Jurkat, Clone E6-1 (cell line): Measurements from ENCODE around the gene DAPP1.

ENCODE experiments used
- DNase-seq: peaks from one replicate; pipeline ENCODE4 v3.0.0-alpha.2; 2011; ENCODE audit warnings: low read depth, low spot score
- H3K4me3 ChIP-seq: 2 replicates; pipeline ENCODE4 v1.5.1; 2011; ENCODE audit warnings: mild to moderate bottlenecking, low read length, control low read depth, moderate library complexity

DAPP1 gene

GRCh38 chr4:99886146-99886545 is 69.5 kb downstream of the DAPP1 start:
- no peak overlapping the region for H3K4me3 ChIP-seq
- DNase-seq: no peak

DNA sequence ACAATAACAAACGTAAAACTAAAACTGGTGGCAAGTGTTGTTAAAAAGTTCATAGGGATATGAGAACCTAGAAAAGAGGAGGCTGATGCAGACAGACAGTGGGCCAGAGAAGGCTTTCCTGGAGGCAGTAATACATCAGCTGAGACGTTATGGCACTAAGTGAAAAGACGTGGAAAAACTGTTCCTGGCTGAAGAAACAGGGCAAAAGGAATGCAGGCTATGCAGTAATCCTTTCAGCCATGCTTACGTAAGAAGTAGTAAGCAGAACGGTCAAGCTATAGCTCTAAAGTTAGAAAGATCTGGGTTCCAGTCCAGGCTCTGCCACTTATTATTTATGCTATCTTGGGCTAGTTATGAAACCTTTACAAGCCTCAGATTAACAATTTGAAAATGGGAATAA is 71.2 kb downstream of the DAPP1 start:
- no peak overlapping the region for H3K4me3 ChIP-seq
- DNase-seq: no peak

DNA sequence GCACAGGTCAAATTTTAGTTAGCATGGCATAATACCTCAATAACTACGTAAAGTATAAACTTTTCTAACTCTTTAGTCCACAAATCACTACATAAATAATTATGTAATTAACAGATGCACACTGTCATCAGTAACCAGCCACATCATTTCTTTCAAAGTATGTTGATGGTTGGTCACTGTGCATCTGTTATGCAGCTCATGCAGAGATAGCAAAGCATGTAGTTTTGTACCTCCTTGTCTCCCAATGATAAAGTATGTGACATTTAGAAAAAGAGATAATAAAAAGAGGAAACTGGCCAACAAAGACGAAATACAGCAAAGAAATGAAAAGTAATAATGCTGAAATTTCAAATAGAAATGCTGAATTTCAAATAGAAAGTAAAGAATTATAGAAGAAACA is 74.7 kb downstream of the DAPP1 start:
- no peak for DNase-seq
- no peak overlapping the region for H3K4me3 ChIP-seq

GRCh38 chr4:99893029-99893428 is 76.4 kb downstream of the DAPP1 start:
- H3K4me3 ChIP-seq: peak overlapping the region; percentile 94
- DNase-seq: no peak

DNA sequence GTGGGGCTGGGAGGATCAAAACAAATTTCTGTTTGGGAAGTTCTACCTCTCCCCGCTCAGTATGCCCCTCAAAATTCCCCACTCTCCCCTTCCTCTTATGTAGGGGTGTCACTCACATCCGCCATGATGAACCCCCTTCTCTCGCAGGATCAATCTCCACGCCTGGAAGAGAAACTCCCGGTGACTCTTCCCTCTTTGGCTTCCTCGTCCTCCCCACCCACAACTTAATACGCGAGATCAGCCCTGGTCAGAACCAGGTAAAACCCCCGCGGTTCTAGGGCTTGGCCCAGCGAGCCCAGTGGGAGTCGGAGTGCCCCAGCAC is 77.2 kb downstream of the DAPP1 start:
- H3K4me3 ChIP-seq: peak overlapping the region; percentile 94
- no peak for DNase-seq

- H3K4me3 ChIP-seq: peak within 1 kb of the TSS; percentile 94
- peak; percentile 88 for DNase-seq
Measured at GRCh38 chr4:99894161-99894997, 77.8 kb downstream of the DAPP1 start, which contains the start of gene LAMTOR3. LAMTOR3 (minus strand) TSS chr4:99894427; CDS start chr4:99893963, 464 bp downstream.

GRCh38 chr4:99894998-99895397 is 78.4 kb downstream of the DAPP1 start:
- no peak for DNase-seq
- H3K4me3 ChIP-seq: peak overlapping the region; percentile 63

GRCh38 chr4:99915449-99915848 is 98.8 kb downstream of the DAPP1 start:
- H3K4me3 ChIP-seq: no peak overlapping the region
- DNase-seq: no peak

DNA sequence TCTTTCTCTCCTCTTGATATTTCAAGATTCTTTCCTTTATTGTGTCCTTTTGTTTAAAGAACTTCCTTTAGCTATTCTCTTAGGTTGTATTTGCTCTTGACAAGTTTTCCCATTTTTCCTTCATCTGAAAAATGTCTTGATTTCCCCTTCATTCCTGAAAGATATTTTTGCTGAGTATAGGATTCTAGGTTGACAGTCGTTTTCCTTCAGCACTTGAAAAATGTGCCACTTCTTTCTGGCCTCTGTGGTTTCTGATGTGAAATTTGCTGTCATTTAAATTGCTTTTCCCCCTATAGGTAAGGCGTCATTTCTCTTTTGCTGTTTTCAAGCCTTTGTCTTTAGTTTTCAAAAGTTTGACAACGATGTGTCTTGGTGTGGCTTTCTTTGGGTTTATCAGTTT is 100.9 kb downstream of the DAPP1 start:
- DNase-seq: no peak
- H3K4me3 ChIP-seq: no peak overlapping the region

DNA sequence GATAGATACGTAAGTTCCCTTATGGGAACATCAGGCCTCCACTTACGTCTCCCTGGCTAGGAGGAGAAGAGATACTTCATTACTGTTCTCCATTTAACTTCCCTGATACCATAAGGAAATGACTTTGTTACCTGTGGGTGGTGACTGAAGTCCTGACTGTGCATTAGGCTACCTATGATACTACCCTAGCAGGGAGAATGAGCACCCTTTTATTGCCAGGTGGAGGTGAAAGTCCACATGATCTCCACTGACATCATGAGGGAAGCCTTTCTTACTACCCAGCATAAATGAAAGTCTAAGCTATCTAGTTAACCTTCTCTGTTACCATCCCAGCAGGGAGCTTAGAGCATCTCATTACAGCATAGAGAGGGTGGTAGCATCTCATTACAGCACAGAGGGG is 102.0 kb downstream of the DAPP1 start:
- no peak for DNase-seq
- H3K4me3 ChIP-seq: no peak overlapping the region
